Body of pancreas (tissue), 4 donors: ENCODE results near the gene EMP1.

ENCODE experiments used
- CTCF ChIP-seq, 7 experiments: fragments of 450-650 bp in 4 of 7; fragments of 200-600 bp in 3 of 7; sonication (generic) in 3 of 7; IDR thresholded peaks; one replicate each; pipeline ENCODE4 v1.5.1; 2016 to 2019; ENCODE audit warnings: antibody characterized with exemption in 7 of 7
- POLR2A ChIP-seq, 3 donors: fragments of 450-650 bp; IDR thresholded peaks; one replicate each; pipeline ENCODE4 v1.6.1; 2016; ENCODE audit warnings: antibody characterized with exemption in 3 of 3, mild to moderate bottlenecking in 2 of 3

- TF ChIP-seq CTCF (IDR thresholded peaks at IDR 0.05) (no peak), POLR2A (IDR thresholded peaks at IDR 0.05) (no peak)
Observed at GRCh38 chr12:13198241-13198640, 1.7 kb downstream of the EMP1 start.
